Uterus (tissue), 4 donors: ENCODE measurements around the gene KIAA0513. TPM values are rescaled to one million over a fixed set of nuclear protein-coding genes. Genes with fewer than 3 reads are reported as not detected.

Experiments
- DNase-seq, 2 donors: peaks; one replicate each; pipeline ENCODE4 v3.0.0-alpha.2; 2019 to 2020
- H3K27ac ChIP-seq, 2 donors: fragments of 200-600 bp; sonication (generic); 1 replicate in 1 of 2; 2 replicates in 1 of 2; pipeline ENCODE4 v1.5.1; 2016 to 2018
- H3K27me3 ChIP-seq, 2 donors: fragments of 200-600 bp; sonication (generic); one replicate each; pipeline ENCODE4 v1.5.1; 2018 to 2019; ENCODE audit warnings: control low read depth in 1 of 2
- H3K36me3 ChIP-seq, 2 donors: fragments of 200-600 bp; sonication (generic); one replicate each; pipeline ENCODE4 v1.5.1; 2019; ENCODE audit warnings: control low read depth in 1 of 2
- H3K4me1 ChIP-seq, 2 donors: fragments of 200-600 bp; sonication (generic); one replicate each; pipeline ENCODE4 v1.5.1; 2018 to 2019; ENCODE audit warnings: control low read depth in 1 of 2
- H3K4me3 ChIP-seq, 2 donors: fragments of 200-600 bp; sonication (generic); 1 replicate in 1 of 2; 2 replicates in 1 of 2; pipeline ENCODE4 v1.5.1; 2018 to 2019; ENCODE audit warnings: mild to moderate bottlenecking in 1 of 2
- H3K9me3 ChIP-seq, 2 donors: fragments of 200-600 bp; sonication (generic); one replicate each; pipeline ENCODE4 v1.5.1; 2019; ENCODE audit warnings: control low read depth in 1 of 2
- CTCF ChIP-seq, 4 experiments: fragments of 200-600 bp in 2 of 4; fragments of 450-650 bp in 2 of 4; sonication (generic) in 2 of 4; IDR thresholded peaks; one replicate each; pipeline ENCODE4 v1.5.1; 2016 to 2019; ENCODE audit warnings: antibody characterized with exemption in 4 of 4, mild to moderate bottlenecking in 2 of 4, moderate library complexity in 1 of 4
- POLR2A ChIP-seq, 2 donors: fragments of 450-650 bp; IDR thresholded peaks; one replicate each; pipeline ENCODE4 v1.6.1; 2016; ENCODE audit warnings: antibody characterized with exemption in 2 of 2, mild to moderate bottlenecking in 1 of 2, moderate library complexity in 1 of 2
- intact Hi-C: fragments of 100-400 bp; cut with DNase I; formaldehyde crosslinking; loops from one replicate; pipeline ENCODE4 v1.15.1; 2023; ENCODE audit warnings: low total_unique reads
- total RNA-seq, 4 donors: library from RNA; depleted of rRNA in 3 of 4; stranded (reverse); fragments of >200 nt in 3 of 4; gene quantifications; one replicate each; pipeline versions ENCODE4 v1.1.0 to v1.2.4, GENCODE V29; 2014 to 2023
- donor health status: DM: yes; HTN: yes; CAD: no.

KIAA0513 gene
- total RNA-seq, 4 donors from 2014 or later, result 4.7 to 17.3 (median 9.4) TPM

- intact Hi-C loops, result no loop called here
- peaks cover 0 to 8% of the 10 kb centered on the region in 2 donors for H3K4me1 ChIP-seq
- TF ChIP-seq CTCF (IDR thresholded peaks at IDR 0.05) (no peak), POLR2A (IDR thresholded peaks at IDR 0.05) (no peak)
- H3K4me3 ChIP-seq, result no peak overlapping the region
- no peaks in the 10 kb centered on the region for H3K9me3 ChIP-seq
- no peaks in the 10 kb centered on the region for H3K36me3 ChIP-seq
- no peak for DNase-seq
- no peak overlapping the region for H3K27ac ChIP-seq
- H3K27me3 ChIP-seq, result no peaks in the 10 kb centered on the region
Measured at GRCh38 chr16:85025781-85026653, 1.6 kb upstream of the KIAA0513 start.

- H3K27ac ChIP-seq, result peak overlapping the region; percentile 86
Measured at GRCh38 chr16:85026703-85027102, 892 bp upstream of the KIAA0513 start.

GRCh38 chr16:85027958-85028684 lies 526 bp downstream of the KIAA0513 start:
- Histone ChIP-seq H3K9me3 (no peaks in the 10 kb centered on the region), H3K4me3 (peak overlapping the region; percentile 37 to 85), H3K4me1 (peaks cover 0 to 8% of the 10 kb centered on the region in 2 donors), H3K36me3 (no peaks in the 10 kb centered on the region), H3K27ac (peak overlapping the region; percentile 86), H3K27me3 (no peaks in the 10 kb centered on the region)
- peak in 1 of 2 donors; percentile 42 for DNase-seq
- intact Hi-C loops, result no loop called here
- TF ChIP-seq CTCF (IDR thresholded peaks at IDR 0.05) (no peak), POLR2A (IDR thresholded peaks at IDR 0.05) (no peak)

More at GRCh38 chr16:85026703-85027102, 892 bp upstream of the KIAA0513 start:
- Histone ChIP-seq H3K9me3 (no peaks in the 10 kb centered on the region), H3K27me3 (no peaks in the 10 kb centered on the region), H3K4me1 (peaks cover 0 to 8% of the 10 kb centered on the region in 2 donors), H3K4me3 (peak overlapping the region; percentile 37 to 85), H3K36me3 (no peaks in the 10 kb centered on the region)
- DNase-seq, result no peak
- TF ChIP-seq POLR2A (IDR thresholded peaks at IDR 0.05) (no peak), CTCF (IDR thresholded peaks at IDR 0.05) (no peak)
- intact Hi-C loops, result no loop called here

- intact Hi-C loops, result no loop called here
- TF ChIP-seq POLR2A (IDR thresholded peaks at IDR 0.05) (no peak), CTCF (IDR thresholded peaks at IDR 0.05) (peak in 1 of 4 experiments; percentile 18)
- Histone ChIP-seq H3K27me3 (no peaks in the 10 kb centered on the region), H3K4me1 (peaks cover 0 to 8% of the 10 kb centered on the region in 2 donors), H3K36me3 (no peaks in the 10 kb centered on the region), H3K9me3 (no peaks in the 10 kb centered on the region), H3K4me3 (peak overlapping the region; percentile 37 to 85), H3K27ac (peak overlapping the region; percentile 86)
- peak; percentile 44 to 63 for DNase-seq
Measured at GRCh38 chr16:85028685-85029407, 1.3 kb downstream of the KIAA0513 start.
